HG02588 (cell line): ENCODE data around the gene MKRN2OS.
A peak's percentile ranks its signal among the peaks of the same experiment; 100 is the strongest.
"Not testable (repeated sequence)": the region's sequence is repeated elsewhere in the genome, so short reads cannot be mapped to it uniquely, and the experiment has no call there.

ENCODE experiments used
- ATAC-seq: cut with Tn5 transposase; IDR thresholded peaks from one replicate; pipeline ENCODE4 v1.9.1; 2021; ENCODE audit warnings: mild to moderate bottlenecking, moderate library complexity; ENCODE audit not compliant: unreplicated experiment

MKRN2OS gene

DNA sequence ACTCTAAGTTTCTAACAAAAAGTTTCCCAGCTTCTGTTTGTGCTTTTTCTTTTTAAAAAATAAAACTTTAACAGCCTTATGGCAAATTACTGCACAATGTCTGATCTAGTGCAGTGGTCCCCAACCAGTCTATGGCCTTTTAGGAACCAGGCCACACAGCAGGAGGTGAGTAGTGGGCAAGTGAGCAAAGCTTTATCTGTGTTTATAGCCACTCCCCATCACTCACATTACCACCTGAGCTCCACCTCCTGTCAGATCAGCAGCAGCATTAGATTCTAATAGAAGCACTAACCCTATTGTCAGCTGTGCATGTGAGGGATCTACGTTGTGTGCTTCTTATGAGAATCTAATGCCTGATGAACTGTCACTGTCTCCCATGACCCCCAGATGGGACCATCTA is 17.2 kb upstream of the MKRN2OS start:
- no peak for ATAC-seq

GRCh38 chr3:12561397-12561796 is 16.1 kb upstream of the MKRN2OS start:
- no peak for ATAC-seq

DNA sequence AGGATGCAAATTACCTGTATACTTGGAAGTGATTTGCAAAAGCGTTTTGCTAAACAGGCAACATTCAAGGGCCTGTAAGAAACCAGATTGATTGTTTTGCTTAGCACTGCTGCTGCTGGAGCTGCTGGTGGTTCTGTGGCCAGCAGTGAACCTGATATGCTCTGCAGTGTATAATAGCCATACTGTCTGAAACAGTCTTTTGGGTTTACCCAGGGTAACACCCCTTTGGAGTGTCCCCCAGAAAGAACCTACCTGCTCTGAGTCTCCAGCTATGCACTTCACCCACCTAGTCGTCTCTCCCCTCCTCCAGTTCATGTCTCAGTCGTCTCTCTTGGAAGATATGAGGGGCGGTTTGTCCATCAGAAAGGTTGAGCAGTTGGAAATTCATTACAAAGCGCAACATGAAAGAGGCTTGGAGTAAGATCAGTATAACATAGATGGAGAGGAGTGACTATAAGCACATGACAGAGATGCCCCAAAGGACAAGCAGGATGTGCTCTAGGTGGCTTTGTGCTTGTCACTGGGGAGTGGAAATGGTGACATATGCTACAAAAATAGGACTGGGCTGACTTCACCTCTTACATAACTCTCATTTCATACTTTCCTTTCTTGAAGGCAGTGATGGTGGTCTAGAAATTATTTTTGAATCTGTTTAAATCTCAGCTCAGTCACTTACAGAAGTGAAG is 15.3 kb upstream of the MKRN2OS start:
- peak; percentile 30 for ATAC-seq

DNA sequence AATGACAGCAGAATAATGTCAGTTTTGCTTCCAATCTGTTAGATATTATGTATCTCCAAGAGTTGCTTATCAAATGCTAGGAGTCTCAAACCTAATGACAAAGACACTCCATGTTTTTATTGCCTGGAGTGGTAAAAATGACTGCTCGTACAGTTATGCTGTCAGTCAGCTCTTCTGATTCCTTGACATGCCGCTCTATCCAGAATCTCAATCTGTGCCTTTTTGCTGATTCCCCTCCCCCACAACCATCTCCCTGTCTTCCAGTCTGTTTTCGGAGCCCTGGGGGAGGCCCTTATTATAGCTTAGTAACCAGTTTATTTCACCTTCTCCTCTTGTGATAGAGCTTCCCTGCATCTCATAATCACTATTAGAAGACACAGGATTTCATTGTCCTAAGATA is 14.2 kb upstream of the MKRN2OS start:
- no peak for ATAC-seq

GRCh38 chr3:12558706-12559105 is 13.4 kb upstream of the MKRN2OS start:
- no peak for ATAC-seq

DNA sequence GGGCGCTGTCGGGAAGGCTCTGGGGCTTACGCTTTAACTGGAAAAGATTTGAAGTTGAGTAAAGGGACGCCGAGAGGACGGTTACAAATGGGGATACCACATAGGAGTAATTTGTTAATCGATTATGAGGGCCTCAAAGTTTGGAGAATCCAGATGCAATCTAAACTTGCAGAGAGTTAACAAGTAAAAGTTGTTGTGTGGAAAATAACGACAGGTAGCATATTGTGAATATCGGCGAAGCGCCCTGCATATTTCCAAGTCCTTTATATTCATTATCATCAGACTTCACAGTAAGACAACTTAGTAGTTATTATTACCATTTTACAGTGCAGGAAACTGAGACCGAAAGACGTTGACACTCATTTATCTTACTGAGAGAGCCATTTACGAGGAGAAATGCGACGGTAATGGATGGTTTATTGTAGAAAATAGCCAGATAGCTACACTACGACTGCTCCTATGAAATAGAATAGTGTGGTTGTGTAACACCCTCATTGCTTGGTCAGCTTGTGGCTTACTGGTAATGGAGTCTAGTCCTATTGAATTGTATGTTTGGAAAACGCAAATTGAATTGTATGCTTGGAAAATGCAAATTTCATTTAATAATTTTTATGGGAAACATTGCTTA is 12.3 kb upstream of the MKRN2OS start:
- no peak for ATAC-seq

DNA sequence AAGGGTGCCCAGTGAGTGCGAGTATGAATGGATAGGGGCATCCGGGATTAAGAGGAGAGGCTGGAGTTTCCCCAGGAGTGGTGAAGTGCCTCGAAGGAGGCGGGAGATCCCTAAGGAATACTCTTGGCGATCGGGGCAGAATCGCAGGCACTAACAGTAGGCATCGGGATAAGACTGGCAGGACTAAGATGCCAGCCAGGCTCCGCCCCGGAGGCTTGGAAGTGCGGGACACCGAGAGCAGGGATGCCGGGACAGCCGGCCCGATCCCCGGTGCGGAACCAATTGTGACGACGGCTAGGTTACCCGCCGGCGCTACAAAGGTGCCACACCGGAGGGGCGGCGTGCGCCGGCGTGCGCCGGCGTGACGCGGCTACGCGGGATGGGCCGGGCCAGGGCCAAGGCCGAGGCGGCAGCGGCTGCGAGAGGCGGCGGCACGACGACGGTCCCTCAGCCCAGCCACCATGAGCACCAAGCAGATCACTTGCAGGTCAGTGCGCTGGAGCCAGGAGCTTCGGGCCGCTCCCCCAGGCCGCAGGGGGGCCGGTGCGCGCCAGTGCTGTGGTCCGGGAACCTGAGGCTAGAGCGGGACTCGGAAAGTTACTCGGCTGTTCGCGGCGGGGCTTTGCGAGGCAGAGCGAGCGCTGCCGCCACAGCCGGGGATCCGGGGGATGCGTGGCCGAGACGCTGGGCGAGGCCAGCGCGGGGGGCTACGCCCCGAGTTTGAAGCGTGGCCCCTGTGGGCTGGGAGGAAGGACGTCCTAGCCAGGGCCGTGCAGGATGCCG is 11.6 kb upstream of the MKRN2OS start, which contains the start of gene MKRN2:
Gene MKRN2, plus strand, starts transcription at position 398 of the 783 bp plus-strand sequence. Its CDS starts 64 bp downstream, at position 462.
- ATAC-seq: peak; percentile 88

GRCh38 chr3:12556314-12556689 is 11.0 kb upstream of the MKRN2OS start:
- no peak for ATAC-seq

DNA sequence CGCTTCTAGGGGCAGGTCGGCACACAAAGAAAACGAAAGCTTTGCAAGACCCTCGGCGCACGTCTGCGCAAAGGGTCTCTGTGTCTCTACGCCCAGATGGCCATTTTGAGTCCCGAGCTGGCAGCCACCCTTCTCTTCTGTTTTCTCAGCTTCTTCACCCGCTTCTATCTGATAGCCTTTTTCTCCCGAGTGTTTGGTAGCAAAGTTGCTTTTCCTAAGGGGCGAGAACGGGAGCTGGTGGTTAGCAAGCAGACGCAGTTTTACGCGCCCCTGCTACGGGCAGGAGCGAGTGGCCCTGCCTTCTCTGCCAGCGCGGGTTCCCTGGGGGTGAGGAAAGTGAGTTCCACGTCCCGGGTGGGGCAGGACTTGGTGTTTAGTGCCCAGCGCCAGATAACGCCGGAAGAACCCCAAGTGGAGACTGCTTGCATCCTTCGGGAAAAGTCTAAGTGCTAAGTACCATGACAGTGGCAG is 8.7 kb upstream of the MKRN2OS start:
- no peak for ATAC-seq

GRCh38 chr3:12549971-12550760 is 4.9 kb upstream of the MKRN2OS start:
- no peak for ATAC-seq

DNA sequence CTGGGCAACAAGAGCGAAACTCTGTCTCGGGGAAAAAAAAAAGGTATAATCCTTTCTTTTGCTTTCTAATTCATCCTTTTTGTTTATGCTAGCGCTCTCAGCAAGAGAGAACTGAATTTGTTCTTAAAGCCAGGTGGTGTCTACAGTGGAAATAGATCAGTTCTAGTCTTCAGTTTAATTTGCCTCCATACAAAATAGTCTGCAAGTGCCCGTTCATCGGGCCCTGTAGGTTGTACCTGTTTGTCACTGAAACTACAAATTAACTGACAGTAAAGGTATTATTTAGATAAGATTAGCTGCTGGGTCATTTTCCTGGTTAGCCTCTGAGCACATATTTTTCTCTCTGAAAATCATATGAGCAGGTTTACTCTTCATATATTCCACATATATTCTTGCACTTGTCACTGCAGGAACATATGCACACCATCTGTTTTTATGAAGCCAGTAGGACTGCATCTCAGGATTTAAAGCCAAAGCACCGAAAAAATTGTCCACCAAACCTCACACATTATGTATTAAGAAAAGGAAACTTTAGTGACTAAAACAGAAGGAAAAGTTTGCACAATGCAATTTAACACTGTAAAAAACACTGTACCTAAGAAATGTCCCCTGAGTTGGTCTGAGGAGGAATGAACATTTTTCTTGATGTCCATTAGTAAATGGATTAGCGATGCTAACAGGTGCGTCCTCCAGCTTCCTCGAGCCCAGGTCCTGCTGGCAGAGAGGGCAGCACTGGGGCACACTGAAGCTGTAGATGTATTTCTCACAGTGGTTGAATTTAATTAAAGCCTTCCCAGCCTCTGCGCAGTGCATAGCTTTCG is 437 bp downstream of the MKRN2OS start:
- no peak for ATAC-seq

DNA sequence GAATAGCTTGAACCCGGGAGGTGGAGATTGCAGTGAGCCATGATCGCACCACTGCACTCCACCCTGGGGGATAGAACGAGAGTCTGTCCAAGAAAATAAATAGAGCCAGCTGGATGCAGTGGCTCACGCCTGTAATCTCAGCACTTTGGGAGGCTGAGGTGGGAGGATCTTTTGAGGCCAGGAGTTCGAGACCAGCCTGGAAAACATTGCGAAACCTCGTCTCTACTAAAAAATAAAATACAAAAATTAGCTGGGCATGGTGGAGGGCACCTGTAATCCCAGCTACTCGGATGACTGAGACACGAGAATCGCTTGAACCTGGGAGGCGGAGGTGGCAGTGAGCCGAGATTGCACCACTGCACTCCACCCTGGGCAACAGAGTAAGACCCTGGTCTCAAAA is 1.8 kb downstream of the MKRN2OS start:
- ATAC-seq: not testable (repeated sequence)

- ATAC-seq: no peak
Measured at GRCh38 chr3:12541625-12542024, 3.7 kb downstream of the MKRN2OS start.

DNA sequence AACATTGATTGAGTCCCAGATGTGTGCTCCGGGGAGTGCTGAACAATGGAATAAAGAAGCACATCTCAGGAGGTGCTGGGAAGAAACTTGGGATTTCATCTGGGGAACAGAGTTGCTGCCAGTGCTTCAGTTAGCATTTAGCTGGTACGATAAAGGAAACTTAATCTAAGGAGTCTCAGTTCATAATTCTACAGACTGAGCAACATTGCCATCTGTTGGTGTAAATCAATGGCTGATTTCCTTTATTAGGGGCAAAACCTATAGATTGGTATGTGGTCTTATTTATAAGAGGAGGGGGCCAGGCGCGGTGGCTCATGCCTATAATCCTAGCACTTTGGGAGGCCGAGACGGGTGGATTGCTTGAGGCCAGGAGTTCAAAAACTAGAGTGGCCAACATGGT is 8.9 kb downstream of the MKRN2OS start:
- ATAC-seq: no peak

- no peak for ATAC-seq
Measured at GRCh38 chr3:12532182-12532581, 13.1 kb downstream of the MKRN2OS start.

GRCh38 chr3:12527757-12528143 is 17.5 kb downstream of the MKRN2OS start:
- ATAC-seq: no peak

GRCh38 chr3:12522721-12523120 is 22.6 kb downstream of the MKRN2OS start:
- no peak for ATAC-seq

GRCh38 chr3:12521010-12521409 is 24.3 kb downstream of the MKRN2OS start:
- ATAC-seq: no peak

DNA sequence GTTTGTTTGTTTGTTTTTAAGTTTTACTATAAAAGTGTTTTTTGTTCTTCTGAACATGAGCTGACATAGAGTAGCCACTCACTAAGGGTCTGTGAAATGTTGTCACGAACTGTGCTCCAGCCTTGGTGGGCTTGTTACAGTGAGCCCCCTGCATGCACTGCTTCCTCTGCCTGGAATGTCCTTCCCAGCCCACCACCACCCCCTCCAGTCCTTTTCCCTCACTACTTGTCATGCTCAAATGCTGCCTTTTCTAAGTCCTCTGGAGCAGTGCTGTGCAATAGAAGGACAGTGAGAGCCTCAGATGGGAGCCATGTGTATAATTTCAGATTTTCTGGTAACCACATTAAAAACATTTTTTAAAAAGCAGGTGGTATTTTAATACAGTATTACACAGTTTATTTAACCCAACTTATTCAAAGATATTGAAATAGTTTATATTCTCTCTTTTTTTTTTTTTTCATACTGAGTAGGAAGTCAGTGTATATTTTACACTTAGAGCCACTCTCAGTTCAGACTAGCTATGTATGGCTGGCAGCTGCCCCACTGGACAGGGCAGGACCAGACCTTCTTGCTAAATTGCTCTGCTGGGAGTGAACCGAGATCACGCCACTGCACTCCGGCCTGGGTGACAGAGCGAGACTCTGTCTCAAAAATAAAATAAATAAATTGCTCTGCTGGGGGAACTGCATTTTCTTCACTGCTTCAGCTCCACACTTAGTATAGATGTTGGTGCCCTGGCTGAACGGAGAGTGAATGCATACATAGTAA is 26.9 kb downstream of the MKRN2OS start:
- no peak for ATAC-seq
